Endothelial cell of umbilical vein (primary cell): Measurements from ENCODE around the gene NTRK1. TPM values are rescaled to one million over a fixed set of nuclear protein-coding genes. Genes with fewer than 3 reads are reported as not detected.
"Not testable (repeated sequence)": the region's sequence is repeated elsewhere in the genome, so short reads cannot be mapped to it uniquely, and the experiment has no call there.

Experiments used
- BruUV-seq: library from RNA; stranded (reverse); fragments of 400-500 nt; replicated peaks from 2 replicates; lab custom pipeline; 2021; lab: Mats Ljungman, UMichigan
- CTCF ChIA-PET: fragments of 300-600, 350-600 bp; sonication (Branson Sonifier 250); formaldehyde crosslinking; loops from one replicate; lab custom pipeline; 2021; ENCODE audit warnings: antibody characterized with exemption, inconsistent platforms; lab: Charles Lee
- POLR2A ChIA-PET: fragments of 300-600, 350-600 bp; sonication (Branson Sonifier 250); formaldehyde crosslinking; loops from one replicate; lab custom pipeline; 2021; ENCODE audit warnings: antibody characterized with exemption, inconsistent platforms; lab: Charles Lee
- DNase-seq: peaks from one replicate; pipeline ENCODE4 v3.0.0-alpha.2; 2011; ENCODE audit warnings: low read depth, low spot score
- FAIRE-seq: peaks from 2 replicates; lab custom pipeline; 2011; peaks lifted over from hg19 to GRCh38; lab: Jason Lieb, UNC
- H2AFZ ChIP-seq: 2 replicates; pipeline ENCODE4 v1.6.0; 2012; ENCODE audit warnings: low read depth, low read length, control low read depth, inconsistent platforms
- H3K27ac ChIP-seq: 2 replicates; pipeline ENCODE4 v1.5.1; 2011; ENCODE audit warnings: low read depth, mild to moderate bottlenecking, control low read depth, low read length, moderate library complexity; ENCODE audit not compliant: insufficient read depth
- H3K27me3 ChIP-seq, 2 experiments: 2 replicates each; pipeline versions ENCODE4 v1.6.0 to v1.6.1; 2011; ENCODE audit warnings: low read length in 2 of 2, mixed read lengths in 1 of 2; ENCODE audit not compliant: control insufficient read depth in 2 of 2, insufficient read depth in 2 of 2
- H3K36me3 ChIP-seq, 2 experiments: 2 replicates in 1 of 2; 3 replicates in 1 of 2; pipeline ENCODE4 v1.5.1; 2011; ENCODE audit warnings: low read length in 2 of 2, mild to moderate bottlenecking in 1 of 2, moderate library complexity in 1 of 2; ENCODE audit not compliant: control insufficient read depth in 2 of 2, insufficient read depth in 2 of 2; ENCODE audit errors: extremely low read depth in 1 of 2
- H3K4me1 ChIP-seq: 3 replicates; pipeline ENCODE4 v1.5.1; 2011; ENCODE audit warnings: mild to moderate bottlenecking, low read length; ENCODE audit not compliant: control insufficient read depth, insufficient read depth; ENCODE audit errors: extremely low read depth
- H3K4me2 ChIP-seq: 2 replicates; pipeline ENCODE4 v1.6.1; 2011; ENCODE audit warnings: low read length, control low read depth, mixed read lengths; ENCODE audit not compliant: insufficient read depth
- H3K4me3 ChIP-seq, 3 experiments: fragments of 200-600 bp in 1 of 3; sonication (generic), shearing (Covaris generic) in 1 of 3; replicated peaks in 1 of 3; 2 replicates each; pipeline ENCODE4 v1.5.1; 2011 to 2016; ENCODE audit warnings: control low read depth in 3 of 3, low read length in 3 of 3, mild to moderate bottlenecking in 2 of 3, inconsistent platforms in 1 of 3, low read depth in 1 of 3, moderate library complexity in 1 of 3; ENCODE audit not compliant: insufficient read depth in 1 of 3
- H3K79me2 ChIP-seq: 2 replicates; pipeline ENCODE4 v1.6.0; 2012; ENCODE audit warnings: low read length, inconsistent platforms; ENCODE audit not compliant: control insufficient read depth, insufficient read depth
- H3K9ac ChIP-seq: replicated peaks from 2 replicates; pipeline ENCODE3; 2011; ENCODE audit warnings: low read length, control low read depth; ENCODE audit not compliant: insufficient read depth; ENCODE audit errors: extremely low read depth
- H3K9me1 ChIP-seq: replicated peaks from 3 replicates; pipeline ENCODE4 v1.6.0; 2011; ENCODE audit warnings: mild to moderate bottlenecking, low read length; ENCODE audit not compliant: control insufficient read depth, insufficient read depth; ENCODE audit errors: extremely low read depth
- H3K9me3 ChIP-seq: replicated peaks from 2 replicates; pipeline ENCODE4 v1.5.1; 2012; ENCODE audit warnings: low read length, inconsistent platforms; ENCODE audit not compliant: control insufficient read depth, insufficient read depth
- H4K20me1 ChIP-seq: replicated peaks from 2 replicates; pipeline ENCODE3; 2011; ENCODE audit warnings: mild to moderate bottlenecking, low read length; ENCODE audit not compliant: control insufficient read depth, insufficient read depth; ENCODE audit errors: extremely low read depth
- CTCF ChIP-seq, 2 donors: IDR thresholded peaks; 1 replicate in 1 of 2; 2 replicates in 1 of 2; pipeline ENCODE4 v1.5.1; 2011; ENCODE audit warnings: low read length in 2 of 2, mild to moderate bottlenecking in 2 of 2, moderate library complexity in 2 of 2, control low read depth in 1 of 2, inconsistent platforms in 1 of 2, low read depth in 1 of 2; ENCODE audit not compliant: insufficient read depth in 1 of 2; ENCODE audit errors: extremely low read depth in 1 of 2
- EZH2 ChIP-seq: IDR thresholded peaks from 2 replicates; pipeline ENCODE4 v1.6.1; 2012; ENCODE audit warnings: borderline replicate concordance, low read depth, mild to moderate bottlenecking, moderate library complexity, low read length, inconsistent platforms; ENCODE audit not compliant: severe bottlenecking
- dilution Hi-C: fragments of 300-500 bp; cut with MboI; formaldehyde crosslinking; loops from one replicate; pipeline ENCODE4 v1.15.0; 2019; ENCODE audit warnings: low sequenced_read_pairs; ENCODE audit not compliant: extremely low pct_ligation_motif_present
- intact Hi-C: fragments of 100-400 bp; cut with micrococcal nuclease; formaldehyde crosslinking; loops from one replicate; pipeline ENCODE4 v1.10.0; 2022
- polyA plus RNA-seq, 4 experiments: library from polyadenylated mRNA; depleted of rRNA in 3 of 4; stranded (reverse) in 3 of 4; unstranded in 1 of 4; fragments of >200 nt; gene quantifications; 2 replicates each; pipeline versions ENCODE4 v1.2.1 to v1.2.3, GENCODE V29; 2011 to 2012; ENCODE audit warnings: missing spikeins in 1 of 4
- total RNA-seq: library from RNA; stranded (reverse); gene quantifications from 2 replicates; pipeline ENCODE4 v1.2.3, GENCODE V29; 2021

Gene NTRK1
- total and polyA plus RNA-seq, 2 donors (not counting 3 experiments of a cell fraction or from before 2014, with no cell fraction given): 0.07 TPM; not detected in 1

- H3K9me1 ChIP-seq: no peaks in the 10 kb centered on the region
- FAIRE-seq (peak; percentile 74), DNase-seq (no peak)
- no peak overlapping the region for H2AFZ ChIP-seq
- H3K27ac ChIP-seq: no peak overlapping the region
- intact Hi-C loops (loop anchor here (2.0 to 5.0 kb wide), 3 partner anchors 65 to 299 kb away; partner anchors contain the start of gene NTRK1), dilution Hi-C loops (no loop called here)
- H3K27me3 ChIP-seq: peaks cover 26 to 34% of the 10 kb centered on the region in 2 experiments
- H3K4me2 ChIP-seq: no peak overlapping the region
- no peaks in the 10 kb centered on the region for H3K36me3 ChIP-seq
- no peaks in the 10 kb centered on the region for H3K79me2 ChIP-seq
- CTCF ChIA-PET: interaction anchor here (2.7 to 11.2 kb wide), 5 partner anchors 34 to 199 kb away, joined by 7 to 312 read pairs (median 56); partner anchors contain the start of genes INSRR, ISG20L2, METTL25B and NTRK1
- no peaks in the 10 kb centered on the region for H4K20me1 ChIP-seq
- H3K9me3 ChIP-seq: no peaks in the 10 kb centered on the region
- no peak overlapping the region for H3K4me3 ChIP-seq
- H3K4me1 ChIP-seq: peaks cover 2% of the 10 kb centered on the region
- no TSS peak for BruUV-seq
- H3K9ac ChIP-seq: no peak overlapping the region
- TF ChIP-seq CTCF (IDR thresholded peaks at IDR 0.05; ENCODE audit: extremely low read depth in 1 of 2, insufficient read depth in 1 of 2, low read depth in 1 of 2, low read length in 2 of 2) (no peak), EZH2 (no peak)
- POLR2A ChIA-PET: no interaction called here
Measured at GRCh38 chr1:156926175-156926574, 65.5 kb downstream of the NTRK1 start.

GRCh38 chr1:156926695-156927094 lies 66.0 kb downstream of the NTRK1 start:
- H3K9me1 ChIP-seq, H3K36me3 ChIP-seq, H3K4me2 ChIP-seq, H2AFZ ChIP-seq, dilution Hi-C loops, BruUV-seq, DNase-seq, H3K79me2 ChIP-seq, H3K27ac ChIP-seq, H3K9ac ChIP-seq, POLR2A ChIA-PET, H3K4me1 ChIP-seq, H4K20me1 ChIP-seq, FAIRE-seq, H3K4me3 ChIP-seq, H3K9me3 ChIP-seq: not testable (repeated sequence)
- H3K27me3 ChIP-seq: peaks cover 24 to 32% of the 10 kb centered on the region in 2 experiments
- CTCF ChIA-PET: interaction anchor here (0.7 to 11.2 kb wide), 10 partner anchors 12 to 237 kb away, joined by 4 to 312 read pairs (median 21); partner anchors contain the start of genes INSRR, ISG20L2, METTL25B and NTRK1
- intact Hi-C loops: loop anchor here (1.0 to 5.0 kb wide), 9 partner anchors 34 to 299 kb away; partner anchors contain the start of gene NTRK1
